K562 (cell line): Measurements from ENCODE around the gene RPL29.

Source experiments
- POLR2A ChIP-seq: fragments of 450-650 bp; conservative IDR thresholded peaks from 2 replicates; pipeline ENCODE4 v1.6.1; 2016
- POLR2AphosphoS5 ChIP-seq: IDR thresholded peaks from 2 replicates; pipeline ENCODE4 v1.6.1; 2011; ENCODE audit warnings: mild to moderate bottlenecking, low read depth, low read length, moderate library complexity; ENCODE audit not compliant: control insufficient read depth, insufficient read depth
- RCOR1 ChIP-seq, 2 experiments: IDR thresholded peaks; 2 replicates each; pipeline ENCODE4 v1.6.1; 2012; ENCODE audit warnings: low read depth in 2 of 2, low read length in 2 of 2, borderline replicate concordance in 1 of 2, improper control_type of control experiment in 1 of 2
- SMAD2 ChIP-seq: fragments of 150-350 bp; IDR thresholded peaks from 2 replicates; pipeline ENCODE4 v1.6.1; 2014; ENCODE audit warnings: low read depth, mild to moderate bottlenecking, low read length
- TF ChIP-seq, protein P1 (sequence below), 2 experiments: fragments of 450-650 bp in 1 of 2; IDR thresholded peaks; 2 replicates each; pipeline ENCODE4 v1.6.1; 2011 to 2017; ENCODE audit warnings: low read depth in 2 of 2, antibody characterized with exemption in 1 of 2, borderline replicate concordance in 1 of 2, low read length in 1 of 2, mild to moderate bottlenecking in 1 of 2, mixed read lengths in 1 of 2; ENCODE audit not compliant: control insufficient read depth in 1 of 2

DNA sequence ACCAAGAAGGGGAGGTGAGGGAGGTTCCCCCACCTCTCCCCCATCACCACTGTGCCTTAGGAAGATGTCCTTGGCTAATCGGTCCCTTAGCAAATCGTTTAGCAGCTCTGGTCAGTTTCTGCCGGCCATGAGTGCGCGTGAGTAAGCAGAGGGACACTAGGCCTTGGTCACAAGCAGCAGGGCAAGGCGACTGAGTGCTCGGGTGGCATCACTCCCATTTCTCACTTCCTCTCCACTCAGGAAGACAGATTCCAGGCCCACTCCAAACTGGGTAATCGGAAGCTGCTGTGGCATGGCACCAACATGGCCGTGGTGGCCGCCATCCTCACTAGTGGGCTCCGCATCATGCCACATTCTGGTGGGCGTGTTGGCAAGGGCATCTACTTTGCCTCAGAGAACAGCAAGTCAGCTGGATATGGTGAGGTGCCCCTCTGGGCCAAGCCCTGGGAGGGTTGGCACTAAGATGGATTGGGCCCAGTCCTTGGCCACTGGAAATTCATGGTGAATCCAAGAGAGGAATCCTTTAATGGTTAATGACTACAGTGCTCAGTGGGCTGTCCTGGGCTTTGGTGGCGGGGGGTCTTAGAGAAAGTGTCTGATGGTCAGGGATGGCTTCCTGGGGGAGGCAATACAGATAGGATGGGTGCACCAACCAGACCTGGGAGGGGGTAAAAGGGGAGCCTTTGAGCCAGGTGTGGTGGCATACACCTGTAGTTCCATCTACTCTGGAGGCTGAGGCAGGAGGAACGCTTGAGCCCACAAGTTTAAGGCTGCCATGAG, 49.6 kb downstream of the RPL29 start:
- TF ChIP-seq, protein P1, sequence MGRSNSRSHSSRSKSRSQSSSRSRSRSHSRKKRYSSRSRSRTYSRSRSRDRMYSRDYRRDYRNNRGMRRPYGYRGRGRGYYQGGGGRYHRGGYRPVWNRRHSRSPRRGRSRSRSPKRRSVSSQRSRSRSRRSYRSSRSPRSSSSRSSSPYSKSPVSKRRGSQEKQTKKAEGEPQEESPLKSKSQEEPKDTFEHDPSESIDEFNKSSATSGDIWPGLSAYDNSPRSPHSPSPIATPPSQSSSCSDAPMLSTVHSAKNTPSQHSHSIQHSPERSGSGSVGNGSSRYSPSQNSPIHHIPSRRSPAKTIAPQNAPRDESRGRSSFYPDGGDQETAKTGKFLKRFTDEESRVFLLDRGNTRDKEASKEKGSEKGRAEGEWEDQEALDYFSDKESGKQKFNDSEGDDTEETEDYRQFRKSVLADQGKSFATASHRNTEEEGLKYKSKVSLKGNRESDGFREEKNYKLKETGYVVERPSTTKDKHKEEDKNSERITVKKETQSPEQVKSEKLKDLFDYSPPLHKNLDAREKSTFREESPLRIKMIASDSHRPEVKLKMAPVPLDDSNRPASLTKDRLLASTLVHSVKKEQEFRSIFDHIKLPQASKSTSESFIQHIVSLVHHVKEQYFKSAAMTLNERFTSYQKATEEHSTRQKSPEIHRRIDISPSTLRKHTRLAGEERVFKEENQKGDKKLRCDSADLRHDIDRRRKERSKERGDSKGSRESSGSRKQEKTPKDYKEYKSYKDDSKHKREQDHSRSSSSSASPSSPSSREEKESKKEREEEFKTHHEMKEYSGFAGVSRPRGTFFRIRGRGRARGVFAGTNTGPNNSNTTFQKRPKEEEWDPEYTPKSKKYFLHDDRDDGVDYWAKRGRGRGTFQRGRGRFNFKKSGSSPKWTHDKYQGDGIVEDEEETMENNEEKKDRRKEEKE (IDR thresholded peaks at IDR 0.05; ENCODE audit: borderline replicate concordance in 1 of 2, control insufficient read depth in 1 of 2, low read depth in 2 of 2, low read length in 1 of 2), result no peak
- TF ChIP-seq POLR2A, result no peak
- TF ChIP-seq POLR2AphosphoS5, result no peak
- TF ChIP-seq SMAD2, result no peak
- no peak for TF ChIP-seq RCOR1 (IDR thresholded peaks at IDR 0.05; ENCODE audit: borderline replicate concordance in 1 of 2, low read depth in 2 of 2, low read length in 2 of 2)
